Progenitor cell of endocrine pancreas (in vitro differentiated cells): Measurements from ENCODE around the gene DIAPH2. TPM values are rescaled to one million over a fixed set of nuclear protein-coding genes. Genes with fewer than 3 reads are reported as not detected.
"Not testable (repeated sequence)": the region's sequence is repeated elsewhere in the genome, so short reads cannot be mapped to it uniquely, and the experiment has no call there.

Experiments
- DNase-seq: peaks from one replicate; pipeline ENCODE4 v3.0.0; 2021; ENCODE audit warnings: low spot score; ENCODE audit not compliant: unreplicated experiment
- H3K27ac Mint-ChIP-seq: 2 replicates; pipeline ENCODE4 v1.8.0; 2021; ENCODE audit warnings: mild to moderate bottlenecking, moderate library complexity, mixed read lengths
- H3K27me3 Mint-ChIP-seq: 2 replicates; pipeline ENCODE4 v1.8.0; 2021; ENCODE audit warnings: mixed read lengths
- H3K36me3 Mint-ChIP-seq: 2 replicates; pipeline ENCODE4 v1.8.0; 2022; ENCODE audit warnings: mixed read lengths; ENCODE audit not compliant: insufficient read depth
- H3K4me1 Mint-ChIP-seq: 2 replicates; pipeline ENCODE4 v1.8.0; 2021; ENCODE audit warnings: low read depth, mixed read lengths
- H3K4me3 Mint-ChIP-seq: 2 replicates; pipeline ENCODE4 v1.8.0; 2021; ENCODE audit warnings: low read depth, mild to moderate bottlenecking, moderate library complexity, mixed read lengths
- H3K9me3 Mint-ChIP-seq: 2 replicates; pipeline ENCODE4 v1.8.0; 2021; ENCODE audit warnings: low read depth, mixed read lengths
- CTCF ChIP-seq: fragments of 200-600 bp; sonication (generic); IDR thresholded peaks from one replicate; pipeline ENCODE4 v1.5.0; 2021; ENCODE audit warnings: antibody characterized with exemption, mild to moderate bottlenecking; ENCODE audit not compliant: unreplicated experiment
- total RNA-seq: library from RNA; stranded (reverse); gene quantifications from 2 replicates; pipeline ENCODE4 v1.2.1, GENCODE V29; 2021

Gene DIAPH2
- total RNA-seq, 1 donor from 2014 or later: 29.7 TPM

GRCh38 chrX:96729053-96729452, 44.4 kb downstream of the DIAPH2 start:
- no peak overlapping the region for H3K4me3 Mint-ChIP-seq
- H3K27ac Mint-ChIP-seq: no peak overlapping the region
- TF ChIP-seq CTCF: no peak
- H3K36me3 Mint-ChIP-seq: peaks cover 1% of the 10 kb centered on the region
- H3K4me1 Mint-ChIP-seq: peaks cover 3% of the 10 kb centered on the region
- DNase-seq: no peak
- no peaks in the 10 kb centered on the region for H3K27me3 Mint-ChIP-seq
- peaks cover 5% of the 10 kb centered on the region for H3K9me3 Mint-ChIP-seq

GRCh38 chrX:96729868-96730643, 45.4 kb downstream of the DIAPH2 start:
- Mint-ChIP-seq H3K27ac (no peak overlapping the region), H3K27me3 (no peaks in the 10 kb centered on the region), H3K4me1 (peaks cover 3% of the 10 kb centered on the region), H3K4me3 (no peak overlapping the region), H3K36me3 (peaks cover 1% of the 10 kb centered on the region), H3K9me3 (peaks cover 5% of the 10 kb centered on the region)
- TF ChIP-seq CTCF: no peak
- DNase-seq: no peak

GRCh38 chrX:96731000-96731399, 46.4 kb downstream of the DIAPH2 start:
- H3K4me3 Mint-ChIP-seq, H3K27ac Mint-ChIP-seq, H3K9me3 Mint-ChIP-seq, H3K27me3 Mint-ChIP-seq, DNase-seq, H3K36me3 Mint-ChIP-seq, H3K4me1 Mint-ChIP-seq: not testable (repeated sequence)

- DNase-seq: no peak
- Mint-ChIP-seq H3K27me3 (no peaks in the 10 kb centered on the region), H3K4me3 (no peak overlapping the region)
These were observed 58.9 kb downstream of the DIAPH2 start for GRCh38 chrX:96743367-96744073.

GRCh38 chrX:96752781-96753180, 68.1 kb downstream of the DIAPH2 start:
- Mint-ChIP-seq H3K4me1 (peaks cover 21% of the 10 kb centered on the region), H3K4me3 (no peak overlapping the region), H3K36me3 (peaks cover 16% of the 10 kb centered on the region), H3K27ac (peak overlapping the region; percentile 12), H3K9me3 (peaks cover 12% of the 10 kb centered on the region), H3K27me3 (no peaks in the 10 kb centered on the region)
- TF ChIP-seq CTCF: no peak
- no peak for DNase-seq

More at GRCh38 chrX:96743367-96744073, 58.9 kb downstream of the DIAPH2 start:
- H3K4me1 Mint-ChIP-seq: peaks cover 9% of the 10 kb centered on the region
- peaks cover 2% of the 10 kb centered on the region for H3K36me3 Mint-ChIP-seq
- no peak overlapping the region for H3K27ac Mint-ChIP-seq
- no peak for TF ChIP-seq CTCF
- H3K9me3 Mint-ChIP-seq: no peaks in the 10 kb centered on the region
